ENCODE measurements around the gene TBC1D10B. TPM values are rescaled to one million over a fixed set of nuclear protein-coding genes. Genes with fewer than 3 reads are reported as not detected.
A peak's percentile ranks its signal among the peaks of the same experiment; 100 is the strongest.

Gene TBC1D10B
- total RNA-seq, 1 donor from 2014 or later: 45.6 TPM

GRCh38 chr16:30365200-30365599 lies 5.1 kb downstream of the TBC1D10B start:
- H3K36me3 Mint-ChIP-seq (ENCODE audit: low read depth): peaks cover 7% of the 10 kb centered on the region
- H3K9me3 Mint-ChIP-seq: no peaks in the 10 kb centered on the region
- H3K4me3 Mint-ChIP-seq: peak overlapping the region; percentile 41
- peaks cover 37% of the 10 kb centered on the region for H3K4me1 Mint-ChIP-seq
- H3K27ac Mint-ChIP-seq (ENCODE audit: unreplicated experiment): peak overlapping the region; percentile 30
- DNase-seq (ENCODE audit: low read depth, low spot score): no peak
- TF ChIP-seq CTCF (conservative IDR thresholded peaks at IDR 0.05): no peak
- no peaks in the 10 kb centered on the region for H3K27me3 Mint-ChIP-seq (ENCODE audit: low read depth)

GRCh38 chr16:30361180-30361579 lies 9.1 kb downstream of the TBC1D10B start:
- Mint-ChIP-seq H3K4me3 (no peak overlapping the region), H3K4me1 (peaks cover 9% of the 10 kb centered on the region), H3K27me3 (ENCODE audit: low read depth) (no peaks in the 10 kb centered on the region), H3K27ac (ENCODE audit: unreplicated experiment) (peak overlapping the region; percentile 86), H3K9me3 (no peaks in the 10 kb centered on the region), H3K36me3 (ENCODE audit: low read depth) (peaks cover 10% of the 10 kb centered on the region)
- TF ChIP-seq CTCF (conservative IDR thresholded peaks at IDR 0.05): no peak
- DNase-seq (ENCODE audit: low read depth, low spot score): no peak

GRCh38 chr16:30359871-30360170 lies 10.5 kb downstream of the TBC1D10B start:
- Mint-ChIP-seq H3K9me3 (no peaks in the 10 kb centered on the region), H3K4me1 (peaks cover 13% of the 10 kb centered on the region), H3K27me3 (ENCODE audit: low read depth) (no peaks in the 10 kb centered on the region), H3K4me3 (peak overlapping the region; percentile 38), H3K27ac (ENCODE audit: unreplicated experiment) (no peak overlapping the region), H3K36me3 (ENCODE audit: low read depth) (peaks cover 10% of the 10 kb centered on the region)
- DNase-seq (ENCODE audit: low read depth, low spot score): no peak
- TF ChIP-seq CTCF (conservative IDR thresholded peaks at IDR 0.05): no peak

GRCh38 chr16:30358990-30359870 lies 11.1 kb downstream of the TBC1D10B start:
- Mint-ChIP-seq H3K27me3 (ENCODE audit: low read depth) (no peaks in the 10 kb centered on the region), H3K4me3 (no peak overlapping the region), H3K4me1 (peaks cover 18% of the 10 kb centered on the region), H3K27ac (ENCODE audit: unreplicated experiment) (peak overlapping the region; percentile 12), H3K9me3 (no peaks in the 10 kb centered on the region), H3K36me3 (ENCODE audit: low read depth) (peaks cover 10% of the 10 kb centered on the region)
- no peak for TF ChIP-seq CTCF (conservative IDR thresholded peaks at IDR 0.05)
- no peak for DNase-seq (ENCODE audit: low read depth, low spot score)

- Mint-ChIP-seq H3K36me3 (ENCODE audit: low read depth) (peaks cover 10% of the 10 kb centered on the region), H3K27ac (ENCODE audit: unreplicated experiment) (no peak overlapping the region), H3K9me3 (no peaks in the 10 kb centered on the region), H3K27me3 (ENCODE audit: low read depth) (no peaks in the 10 kb centered on the region), H3K4me1 (peaks cover 22% of the 10 kb centered on the region), H3K4me3 (no peak overlapping the region)
- DNase-seq (ENCODE audit: low read depth, low spot score): no peak
- no peak for TF ChIP-seq CTCF (conservative IDR thresholded peaks at IDR 0.05)
These were observed 11.7 kb downstream of the TBC1D10B start for GRCh38 chr16:30358577-30358936.

All from neural crest cell (in vitro differentiated cells).